IMR-90 (cell line): ENCODE measurements around the gene MSN. TPM values are rescaled to one million over a fixed set of nuclear protein-coding genes. Genes with fewer than 3 reads are reported as not detected.
"Not testable (repeated sequence)": the region's sequence is repeated elsewhere in the genome, so short reads cannot be mapped to it uniquely, and the experiment has no call there.

ENCODE experiments used
- ATAC-seq: fragments of 200-7000 bp; cut with Tn5 transposase; 2 replicates; pipeline ENCODE4 v1.9.1; 2020; ENCODE audit warnings: low read depth, mild to moderate bottlenecking, moderate library complexity
- BruUV-seq: library from RNA; stranded (reverse); fragments of 400-500 nt; replicated peaks from 2 replicates; lab custom pipeline; 2021; lab: Mats Ljungman, UMichigan
- CTCF ChIA-PET: fragments of 300-600 bp; formaldehyde crosslinking; extraction: SDS; loops from one replicate; lab custom pipeline; 2021; ENCODE audit warnings: antibody characterized with exemption; lab: Yijun Ruan, JAX
- POLR2A ChIA-PET: fragments of 300-600 bp; sonication (Branson Sonifier 250); formaldehyde crosslinking; loops from one replicate; lab custom pipeline; 2022; ENCODE audit warnings: antibody characterized with exemption; ENCODE audit not compliant: unreplicated experiment; lab: Charles Lee
- DNase-seq: peaks from one replicate; pipeline ENCODE4 v3.0.0; 2013
- H2AFZ ChIP-seq: replicated peaks from 2 replicates; pipeline ENCODE3; 2013; ENCODE audit warnings: low read length, mild to moderate bottlenecking; ENCODE audit not compliant: poor library complexity
- H2AK5ac ChIP-seq: 2 replicates; pipeline ENCODE4 v1.6.1; 2013; ENCODE audit warnings: low read depth, low read length, inconsistent platforms
- H2AK9ac ChIP-seq: replicated peaks from 2 replicates; pipeline ENCODE3; 2013; ENCODE audit warnings: mild to moderate bottlenecking, low read depth, low read length, moderate library complexity; ENCODE audit not compliant: poor library complexity
- H2BK120ac ChIP-seq: 2 replicates; pipeline ENCODE4 v1.6.1; 2013; ENCODE audit warnings: low read depth, low read length, inconsistent platforms
- H2BK15ac ChIP-seq: 3 replicates; pipeline ENCODE4 v1.6.1; 2013; ENCODE audit warnings: low read depth, low read length, inconsistent platforms
- H2BK20ac ChIP-seq: 2 replicates; pipeline ENCODE4 v1.6.1; 2013; ENCODE audit warnings: low read depth, mild to moderate bottlenecking, inconsistent platforms, low read length, moderate library complexity
- H2BK5ac ChIP-seq: 2 replicates; pipeline ENCODE4 v1.6.1; 2013; ENCODE audit warnings: mild to moderate bottlenecking, low read depth, low read length, inconsistent platforms; ENCODE audit not compliant: poor library complexity, severe bottlenecking
- H3K14ac ChIP-seq: replicated peaks from 2 replicates; pipeline ENCODE4 v1.6.1; 2013; ENCODE audit warnings: low read depth, low read length, inconsistent platforms
- H3K18ac ChIP-seq: 2 replicates; pipeline ENCODE4 v1.6.1; 2013; ENCODE audit warnings: low read depth, low read length, control low read depth
- H3K23ac ChIP-seq: 2 replicates; pipeline ENCODE4 v1.6.1; 2013; ENCODE audit warnings: low read depth, low read length, inconsistent platforms
- H3K27ac ChIP-seq: 2 replicates; pipeline ENCODE4 v1.5.1; 2013; ENCODE audit warnings: mild to moderate bottlenecking, control low read depth, low read length; ENCODE audit not compliant: insufficient read depth
- H3K27me3 ChIP-seq: 2 replicates; pipeline ENCODE4 v1.6.1; 2013; ENCODE audit warnings: low read length; ENCODE audit not compliant: control insufficient read depth, insufficient read depth
- H3K36me3 ChIP-seq: 2 replicates; pipeline ENCODE4 v1.6.1; 2013; ENCODE audit warnings: low read length, mixed read lengths; ENCODE audit not compliant: control insufficient read depth, insufficient read depth
- H3K4ac ChIP-seq: 2 replicates; pipeline ENCODE4 v1.6.1; 2013; ENCODE audit warnings: low read depth, low read length, inconsistent platforms
- H3K4me1 ChIP-seq: 2 replicates; pipeline ENCODE4 v1.6.1; 2013; ENCODE audit warnings: low read length, mixed read lengths; ENCODE audit not compliant: control insufficient read depth, insufficient read depth
- H3K4me2 ChIP-seq: 2 replicates; pipeline ENCODE4 v1.6.1; 2013; ENCODE audit warnings: low read depth, mild to moderate bottlenecking, control low read depth, low read length, moderate library complexity
- H3K4me3 ChIP-seq: 2 replicates; pipeline ENCODE4 v1.5.1; 2013; ENCODE audit warnings: low read depth, mild to moderate bottlenecking, control low read depth, low read length, moderate library complexity; ENCODE audit not compliant: insufficient read depth
- H3K56ac ChIP-seq: 2 replicates; pipeline ENCODE4 v1.6.1; 2013; ENCODE audit warnings: low read length, inconsistent platforms; ENCODE audit not compliant: insufficient read depth; ENCODE audit errors: extremely low read depth
- H3K79me1 ChIP-seq, 2 experiments: 2 replicates each; pipeline ENCODE4 v1.6.1; 2013; ENCODE audit warnings: low read length in 2 of 2, inconsistent platforms in 1 of 2, low read depth in 1 of 2
- H3K9ac ChIP-seq: 2 replicates; pipeline ENCODE4 v1.6.1; 2013; ENCODE audit warnings: low read depth, low read length, control low read depth
- H3K9me1 ChIP-seq: 2 replicates; pipeline ENCODE4 v1.6.1; 2013; ENCODE audit warnings: low read length, inconsistent platforms; ENCODE audit not compliant: insufficient read depth
- H3K9me3 ChIP-seq: 2 replicates; pipeline ENCODE4 v1.6.1; 2013; ENCODE audit warnings: low read length; ENCODE audit not compliant: control insufficient read depth, insufficient read depth
- H4K20me1 ChIP-seq: 2 replicates; pipeline ENCODE4 v1.6.1; 2013; ENCODE audit warnings: low read length, inconsistent platforms; ENCODE audit not compliant: insufficient read depth
- H4K5ac ChIP-seq: 2 replicates; pipeline ENCODE4 v1.6.1; 2013; ENCODE audit warnings: mild to moderate bottlenecking, low read depth, low read length, control low read depth
- H4K8ac ChIP-seq, 2 experiments: 2 replicates each; pipeline ENCODE4 v1.6.1; 2013; ENCODE audit warnings: low read depth in 2 of 2, low read length in 2 of 2, control low read depth in 1 of 2, inconsistent platforms in 1 of 2
- H4K91ac ChIP-seq: 2 replicates; pipeline ENCODE4 v1.6.1; 2013; ENCODE audit warnings: low read depth, low read length, inconsistent platforms; ENCODE audit not compliant: insufficient read depth
- WGBS, 2 experiments: methylation state at CpG; one replicate each; pipeline versions ENCODE4 v1.1.5 to v1.1.7; 2013; ENCODE audit warnings: missing lambda C conversion rate in 2 of 2; ENCODE audit not compliant: insufficient read length in 1 of 2; ENCODE audit errors: extremely low coverage in 2 of 2; 5-methylcytosine and 5-hydroxymethylcytosine counted together
- dilution Hi-C: fragments of 300-500 bp; cut with HindIII; formaldehyde crosslinking; loops from one replicate; pipeline ENCODE4 v1.14.3; 2018; ENCODE audit warnings: low sequenced_read_pairs; ENCODE audit not compliant: unreplicated experiment
- in situ Hi-C: fragments of 300-500 bp; cut with MboI; formaldehyde crosslinking; loops from 3 replicates; pipeline ENCODE4 v1.14.3; 2019; ENCODE audit warnings: low sequenced_read_pairs, inconsistent platforms, mixed read lengths
- intact Hi-C: fragments of 100-400 bp; cut with micrococcal nuclease; formaldehyde crosslinking; loops from 2 replicates; pipeline ENCODE4 v1.10.0; 2022
- polyA plus RNA-seq, 3 experiments: library from polyadenylated mRNA; depleted of rRNA; stranded (reverse); fragments of >200 nt; gene quantifications; 2 replicates each; pipeline ENCODE4 v1.2.3, GENCODE V29; 2012; ENCODE audit warnings: low replicate concordance in 1 of 3
- total RNA-seq: library from RNA; depleted of rRNA; stranded (reverse); fragments of >200 nt; gene quantifications from 2 replicates; pipeline ENCODE4 v1.2.3, GENCODE V29; 2012

Gene MSN
- total and polyA plus RNA-seq, 2 of the 4 experiments (the other 2 are of a cell fraction) = 422 to 619 TPM

DNA sequence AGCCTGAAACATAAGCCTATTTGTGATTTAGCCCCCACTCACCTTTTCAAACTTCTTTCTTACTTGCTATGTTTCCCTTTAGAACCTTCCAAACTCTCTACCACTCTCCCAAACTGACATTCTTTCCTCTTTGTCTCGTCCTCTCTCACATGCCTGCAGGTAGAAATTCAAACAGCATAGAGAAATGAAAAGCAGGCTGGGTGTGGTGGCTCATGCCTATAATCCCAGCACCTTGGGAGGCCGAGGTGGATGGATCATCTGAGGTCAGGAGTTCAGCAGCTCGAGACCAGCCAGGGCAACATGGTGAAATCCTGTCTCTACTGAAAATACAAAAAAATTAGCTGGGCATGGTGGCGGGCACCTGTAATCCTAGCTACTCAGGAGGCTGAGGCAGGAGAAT, 31.2 kb upstream of the MSN start:
- H4K8ac ChIP-seq, H3K4ac ChIP-seq, DNase-seq, H3K4me2 ChIP-seq, CTCF ChIA-PET, H2AK9ac ChIP-seq, H3K18ac ChIP-seq, H3K79me1 ChIP-seq, ATAC-seq, H4K5ac ChIP-seq, H3K9me3 ChIP-seq, H3K56ac ChIP-seq, H3K9me1 ChIP-seq, H4K91ac ChIP-seq, H3K27ac ChIP-seq, H3K14ac ChIP-seq, H2BK5ac ChIP-seq, H2AFZ ChIP-seq, H3K9ac ChIP-seq, H3K27me3 ChIP-seq, intact Hi-C loops, H2AK5ac ChIP-seq, BruUV-seq, POLR2A ChIA-PET, H3K36me3 ChIP-seq, in situ Hi-C loops, H3K4me1 ChIP-seq, H4K20me1 ChIP-seq, H2BK15ac ChIP-seq, H3K4me3 ChIP-seq, H3K23ac ChIP-seq, dilution Hi-C loops, H2BK20ac ChIP-seq, H2BK120ac ChIP-seq: not testable (repeated sequence)
- WGBS, 2 experiments = no CpG with 5 or more reads among the region's 4 CpGs
